AG20443 (cell line): Measurements from ENCODE around the gene PAM.
"Not testable (repeated sequence)": the region's sequence is repeated elsewhere in the genome, so short reads cannot be mapped to it uniquely, and the experiment has no call there.

Source experiments
- DNase-seq: peaks from one replicate; pipeline ENCODE4 v3.0.0; 2012; ENCODE audit warnings: low spot score, mixed read lengths

Gene PAM

DNA sequence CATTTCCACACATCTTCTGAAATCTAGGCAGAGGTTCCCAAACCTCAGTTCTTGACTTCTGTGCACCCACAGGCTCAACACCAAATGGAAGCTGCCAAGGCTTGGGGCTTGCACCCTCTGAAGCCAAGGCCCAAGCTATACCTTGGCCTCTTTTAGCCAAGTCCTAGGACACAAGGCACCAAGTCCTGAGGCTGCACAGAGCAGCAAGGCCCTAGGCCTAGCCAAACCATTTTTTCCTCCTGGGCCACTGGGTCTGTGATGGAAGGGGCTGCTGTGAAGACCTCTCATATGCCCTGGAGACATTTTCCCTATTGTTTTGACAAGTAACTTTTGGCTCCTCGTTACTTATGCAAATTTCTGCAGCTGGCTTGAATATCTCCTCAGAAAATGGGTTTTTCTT lies 244.5 kb downstream of the PAM start:
- not testable (repeated sequence) for DNase-seq

DNA sequence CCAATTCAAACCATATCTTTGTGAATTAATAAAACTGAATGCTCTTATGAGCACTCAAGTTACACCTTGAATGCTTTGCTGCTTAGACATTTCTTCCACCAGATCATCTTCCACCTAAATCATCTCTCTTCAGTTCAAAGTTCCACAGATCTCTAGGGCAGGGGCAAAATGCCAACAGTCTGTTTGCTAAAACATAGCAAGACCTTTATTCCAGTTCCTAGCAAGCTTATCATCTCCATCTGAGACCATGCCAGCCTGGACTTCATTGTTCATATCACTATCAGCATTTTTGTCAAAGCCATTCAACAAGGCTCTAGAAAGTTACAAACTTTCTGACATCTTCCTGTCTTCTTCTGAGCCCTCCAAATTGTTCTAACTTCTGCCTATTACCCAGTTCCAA lies 245.0 kb downstream of the PAM start:
- DNase-seq: no peak

- DNase-seq: no peak
These were observed 248.8 kb downstream of the PAM start for GRCh38 chr5:103003872-103004271.

DNA sequence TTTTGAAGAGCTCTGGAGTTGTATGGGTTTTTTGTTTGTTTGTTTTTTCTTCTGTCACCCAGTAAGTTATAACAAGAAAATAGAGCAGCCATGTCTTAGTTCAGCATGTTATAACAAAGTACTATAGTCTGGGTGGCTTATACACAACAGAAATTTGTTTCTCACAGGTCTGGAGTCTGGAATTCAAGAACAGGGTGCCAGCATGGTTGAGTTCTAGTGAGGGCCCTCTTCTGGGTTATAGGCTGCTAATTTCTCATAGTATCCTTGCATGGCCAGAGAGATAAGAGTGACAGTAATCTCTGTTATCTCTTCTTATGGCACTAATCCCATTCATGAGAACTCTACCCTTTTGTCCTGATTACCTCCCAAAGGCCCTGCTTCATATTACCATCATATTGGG lies 250.2 kb downstream of the PAM start:
- no peak for DNase-seq

DNA sequence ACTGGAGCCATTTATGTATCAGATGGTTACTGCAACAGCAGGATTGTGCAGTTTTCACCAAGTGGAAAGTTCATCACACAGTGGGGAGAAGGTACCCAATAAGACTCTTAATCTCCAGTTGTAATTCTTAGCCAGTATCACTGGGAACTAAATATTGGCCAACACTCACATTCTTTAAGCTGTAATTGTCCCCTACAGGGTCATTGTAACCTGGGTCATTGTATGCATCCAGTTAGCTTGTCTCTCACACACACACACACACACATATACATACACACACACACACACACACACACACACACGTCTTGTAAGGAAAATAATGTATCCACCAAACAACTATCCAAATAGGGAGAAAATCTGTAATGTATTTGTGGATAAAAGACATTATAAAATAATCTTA lies 251.8 kb downstream of the PAM start:
- no peak for DNase-seq

DNA sequence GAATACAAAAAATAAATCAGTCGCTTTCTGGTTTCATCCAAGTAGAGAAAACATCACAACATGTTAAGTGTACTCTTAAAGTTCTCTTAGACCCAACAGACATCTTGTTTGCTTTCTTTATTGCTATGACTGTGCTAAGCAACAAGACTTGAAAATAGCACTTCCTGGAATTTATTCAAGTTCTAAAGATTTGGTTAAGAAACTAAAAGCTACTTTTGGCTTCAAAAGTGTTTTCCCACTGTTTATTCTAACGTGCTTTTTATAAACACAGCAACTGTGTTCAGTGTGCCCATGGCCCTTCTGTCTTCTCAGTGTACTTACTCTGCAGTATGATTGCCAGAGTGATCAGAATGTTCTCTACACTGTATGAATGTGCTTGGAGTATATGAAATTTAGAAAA lies 255.1 kb downstream of the PAM start:
- DNase-seq: no peak

GRCh38 chr5:103013933-103014552 lies 258.9 kb downstream of the PAM start:
- no peak for DNase-seq

- DNase-seq: no peak
These were observed 259.9 kb downstream of the PAM start for GRCh38 chr5:103014983-103015382.

DNA sequence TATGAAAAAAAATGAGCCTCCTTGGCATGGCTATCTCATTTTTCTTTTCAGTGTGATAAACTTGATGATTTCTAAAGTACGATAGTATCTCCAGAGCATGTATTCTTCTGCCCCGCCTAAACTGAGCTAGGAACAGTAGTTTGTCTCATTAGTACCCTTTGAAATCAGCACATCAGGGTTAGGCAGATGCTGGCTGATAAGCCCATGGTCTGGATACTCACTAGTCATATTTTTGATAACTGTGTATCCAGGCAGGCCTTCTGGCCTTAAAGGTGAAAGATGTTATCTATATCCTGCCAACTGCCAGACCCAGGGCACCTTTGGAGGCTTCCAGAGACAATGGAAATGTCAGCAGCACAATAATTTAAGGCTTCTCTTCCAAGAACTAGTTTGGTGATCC lies 261.1 kb downstream of the PAM start:
- DNase-seq: no peak

DNA sequence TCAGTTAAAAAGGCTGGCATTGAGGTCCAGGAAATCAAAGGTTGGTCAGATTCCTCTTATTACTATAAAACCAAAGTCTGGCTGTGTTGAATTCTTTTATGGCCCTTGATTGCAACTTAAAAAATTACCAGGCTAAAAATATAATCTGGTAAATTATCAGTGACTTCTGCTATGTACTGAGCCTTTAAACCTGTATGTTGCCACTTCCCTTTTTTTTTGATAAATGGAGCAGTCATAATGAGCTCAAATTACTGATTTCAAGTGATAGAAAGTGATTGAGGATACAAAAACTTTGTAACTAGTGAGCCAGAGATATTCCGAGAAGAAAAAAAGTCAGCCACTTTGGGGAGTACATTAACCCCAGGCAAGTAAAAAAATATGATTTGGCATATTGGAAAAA lies 264.7 kb downstream of the PAM start:
- no peak for DNase-seq

DNA sequence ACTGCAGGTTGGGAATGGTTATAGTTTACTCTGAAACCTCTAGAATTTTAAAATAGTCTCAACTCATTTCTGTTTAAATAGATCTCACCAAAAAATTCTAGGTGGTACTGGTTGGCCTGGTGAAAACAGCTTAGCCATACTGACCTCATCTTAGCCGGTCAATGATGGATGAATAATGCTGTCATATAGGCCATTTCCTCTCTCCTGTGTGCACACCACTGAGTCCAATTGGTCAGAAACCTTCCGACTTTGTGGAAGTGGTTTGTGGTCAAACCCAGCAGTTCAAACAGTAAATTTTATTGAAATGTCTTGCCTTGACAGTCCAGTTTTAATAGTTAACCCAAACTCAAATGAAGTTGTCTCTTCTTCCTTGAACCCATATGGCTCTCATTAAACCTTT lies 266.2 kb downstream of the PAM start:
- DNase-seq: no peak

DNA sequence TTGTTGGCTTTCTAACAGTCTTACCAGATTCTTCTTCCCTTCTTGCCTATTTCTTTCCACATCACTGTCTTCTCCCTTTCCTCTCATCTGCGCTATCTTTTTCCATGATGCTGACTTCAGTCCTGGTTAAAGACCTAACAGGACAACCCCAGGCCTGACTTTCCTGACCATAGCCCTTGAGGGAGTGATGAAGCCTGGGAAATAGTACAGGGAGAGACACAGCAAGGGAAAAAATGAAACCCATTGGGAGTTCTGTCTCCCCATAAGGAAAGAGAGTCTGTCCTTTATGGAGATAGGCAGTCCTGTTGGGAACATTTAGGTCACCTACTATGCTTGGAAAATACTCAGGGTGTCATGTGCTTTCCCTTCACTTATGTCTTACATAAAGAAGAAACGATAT lies 272.2 kb downstream of the PAM start:
- DNase-seq: no peak

DNA sequence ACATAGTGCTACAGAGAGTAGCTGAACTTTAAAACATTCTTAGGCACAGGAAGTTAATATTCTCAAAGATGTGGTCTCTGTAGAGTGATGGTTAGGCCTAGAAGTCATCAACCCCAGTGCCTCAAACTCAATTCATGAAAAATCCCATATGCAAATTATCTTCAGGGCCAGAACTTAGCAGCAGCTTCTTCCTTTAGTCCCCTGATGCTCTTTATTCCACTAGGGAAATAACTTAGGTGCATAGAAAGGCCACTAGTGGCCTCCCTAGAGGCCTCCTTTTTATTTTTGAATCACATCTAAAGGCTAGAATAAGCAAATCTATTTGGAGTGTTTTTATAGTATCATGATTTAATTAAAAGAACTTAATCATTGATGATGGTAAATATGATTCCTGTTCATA lies 276.5 kb downstream of the PAM start:
- peak; percentile 12 for DNase-seq

- no peak for DNase-seq
These were observed 278.6 kb downstream of the PAM start for GRCh38 chr5:103033696-103034095.

- DNase-seq: no peak
These were observed 279.7 kb downstream of the PAM start for GRCh38 chr5:103034662-103035392.

GRCh38 chr5:103035701-103036100 lies 280.6 kb downstream of the PAM start:
- DNase-seq: peak; percentile 42

- no peak for DNase-seq
These were observed 281.5 kb downstream of the PAM start for GRCh38 chr5:103036601-103037000.

DNA sequence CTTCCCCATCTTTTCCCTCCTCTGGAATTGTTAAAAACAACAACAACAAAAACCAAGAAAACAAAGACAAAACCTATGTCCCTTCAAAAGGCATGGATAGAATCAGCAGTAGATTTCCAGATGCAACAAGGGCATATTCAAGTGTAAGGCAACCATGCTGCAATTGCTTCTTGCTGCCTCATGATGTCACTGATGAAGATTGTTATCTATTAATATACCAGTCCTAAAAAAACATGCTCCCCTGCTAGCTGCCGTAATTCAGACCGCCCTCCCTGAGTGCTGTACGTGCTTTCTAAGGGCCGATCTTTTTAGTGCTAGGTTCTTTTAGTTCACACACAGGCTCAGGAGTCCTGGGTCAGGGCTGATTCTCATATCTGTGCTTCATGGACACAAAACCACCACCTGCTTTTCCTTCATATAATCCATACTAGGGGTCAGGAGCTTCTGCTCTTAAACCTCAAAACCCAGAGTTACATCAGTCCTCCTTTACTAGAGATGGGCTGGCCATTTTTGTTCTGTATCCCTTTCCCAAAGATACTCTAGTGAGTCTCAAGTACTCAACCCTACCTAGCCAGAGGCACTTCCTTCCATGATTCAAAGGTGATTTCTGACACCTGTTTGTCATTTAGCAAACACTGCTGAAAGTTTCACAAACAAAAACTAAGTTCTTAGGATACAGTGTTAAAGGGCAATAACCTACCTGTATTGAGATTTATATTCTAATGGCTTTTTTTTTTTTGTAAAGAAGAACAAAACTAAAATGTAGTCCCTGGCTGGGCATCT lies 282.8 kb downstream of the PAM start:
- no peak for DNase-seq

DNA sequence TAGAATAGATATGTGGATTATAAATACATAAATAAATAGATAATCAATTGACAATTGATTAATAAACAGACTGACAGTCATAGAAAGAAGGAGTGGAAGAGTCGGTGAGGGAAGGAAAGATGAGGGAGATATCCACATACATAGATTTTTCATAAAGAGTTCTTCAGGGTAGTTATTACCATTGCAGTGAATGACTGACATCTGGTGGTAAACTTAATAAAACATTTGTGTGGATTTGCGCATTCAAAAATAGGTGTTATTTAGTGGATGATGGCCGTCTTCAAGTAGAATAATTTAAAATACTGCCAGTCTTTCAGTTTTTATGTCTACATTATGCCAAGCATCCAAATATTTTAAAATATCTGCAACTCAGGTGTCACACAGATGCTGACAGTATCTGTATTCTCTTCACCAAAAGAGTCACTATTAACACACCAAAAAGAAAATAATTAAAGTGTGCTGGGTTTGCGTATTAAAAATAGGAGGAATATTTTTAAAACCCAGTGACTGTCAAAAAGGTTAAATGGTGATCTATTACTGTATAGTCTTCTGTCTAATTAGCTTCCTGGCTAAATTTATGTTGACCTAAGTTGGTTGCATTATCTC lies 286.1 kb downstream of the PAM start:
- peak; percentile 20 for DNase-seq

- DNase-seq: not testable (repeated sequence)
These were observed 291.6 kb downstream of the PAM start for GRCh38 chr5:103046706-103047105.

DNA sequence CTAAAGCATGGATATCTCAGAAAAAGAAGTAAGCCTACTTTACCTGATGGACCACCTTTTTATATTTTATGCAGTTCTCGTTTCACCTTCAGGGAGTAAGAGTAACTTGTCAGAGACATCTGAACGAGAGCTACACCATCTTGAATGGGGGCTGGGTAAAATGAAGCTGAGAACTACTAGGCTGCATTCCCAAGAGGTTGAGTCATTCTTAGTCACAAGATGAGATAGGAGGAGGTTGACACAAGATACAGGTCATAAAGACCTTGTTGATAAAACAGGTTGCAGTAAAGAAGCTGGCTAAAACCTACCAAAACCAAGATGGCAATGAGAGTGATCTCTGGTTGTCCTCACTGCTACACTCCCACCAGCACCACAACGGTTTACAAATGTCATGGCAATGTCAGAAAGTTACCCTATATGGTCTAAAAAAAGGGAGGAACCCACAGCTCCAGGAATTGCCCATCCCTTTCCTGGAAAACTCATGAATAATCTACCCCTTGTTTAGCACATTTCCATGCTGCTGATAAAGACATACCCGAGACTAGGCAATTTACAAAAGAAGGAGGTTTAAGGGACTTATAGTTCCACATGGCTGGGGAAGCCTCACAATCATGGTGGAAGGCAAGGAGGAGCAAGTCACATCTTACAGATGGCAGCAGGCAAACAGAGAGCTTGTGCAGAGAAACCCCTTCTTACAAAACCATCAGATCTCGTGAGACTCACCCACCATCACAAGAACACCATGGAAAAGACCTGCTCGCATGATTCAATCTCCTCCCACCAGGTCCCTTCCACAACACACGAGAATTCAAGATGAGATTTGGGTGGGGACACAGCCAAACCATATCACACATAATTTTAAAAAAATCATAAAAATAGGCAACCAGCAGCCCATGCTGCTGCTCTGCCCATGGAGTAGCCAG lies 302.4 kb downstream of the PAM start:
- no peak for DNase-seq

DNA sequence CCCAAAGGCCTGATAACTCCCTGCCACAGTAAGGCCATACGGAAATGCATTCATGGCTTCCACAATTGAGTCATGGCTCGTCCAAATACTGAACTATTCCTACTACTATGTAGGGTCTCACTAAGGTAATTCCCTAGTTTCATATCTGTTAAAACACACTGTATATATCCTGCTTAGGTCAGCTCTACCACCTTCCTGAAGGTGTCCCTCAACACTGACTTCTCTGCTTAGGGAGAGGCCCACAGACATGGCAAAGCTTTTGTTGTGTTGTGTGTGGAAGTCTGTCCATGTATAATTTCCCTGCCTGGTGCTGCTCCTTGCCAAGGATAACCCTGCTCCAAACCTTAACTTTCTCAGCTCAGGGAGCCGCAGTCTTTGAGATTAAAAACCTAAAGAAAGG lies 304.4 kb downstream of the PAM start:
- no peak for DNase-seq
